GM21447 (cell line): Measurements from ENCODE around the gene MALT1.
"Not testable (repeated sequence)": the region's sequence is repeated elsewhere in the genome, so short reads cannot be mapped to it uniquely, and the experiment has no call there.

Source experiments
- ATAC-seq: cut with Tn5 transposase; IDR thresholded peaks from one replicate; pipeline ENCODE4 v1.9.1; 2021; ENCODE audit not compliant: unreplicated experiment

MALT1 gene

DNA sequence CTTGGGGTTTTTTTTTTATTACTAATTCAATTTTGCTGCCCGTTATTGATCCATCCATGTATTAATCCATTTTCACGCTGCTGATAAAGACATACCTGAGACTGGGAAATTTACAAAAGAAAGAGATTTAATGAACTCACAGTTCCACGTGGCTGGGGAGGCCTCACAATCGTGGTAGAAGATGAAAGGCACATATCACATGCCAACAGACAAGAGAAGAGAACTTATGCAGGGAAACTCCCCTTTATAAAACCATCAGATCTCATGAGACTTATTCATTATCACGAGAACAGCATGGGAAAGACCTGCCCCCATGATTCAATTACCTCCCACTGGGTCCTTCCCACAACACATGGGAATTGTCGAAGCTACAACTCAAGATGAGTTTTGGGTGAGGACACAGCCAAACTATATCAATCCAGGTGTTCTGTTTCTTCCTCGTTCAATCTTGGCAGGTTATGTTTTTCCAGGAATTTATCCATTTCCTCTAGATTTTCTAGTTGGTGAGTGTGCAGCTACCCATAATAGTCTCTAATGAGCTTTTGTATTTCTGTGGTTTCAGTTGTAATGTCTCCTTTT lies 18.0 kb upstream of the MALT1 start:
- not testable (repeated sequence) for ATAC-seq

DNA sequence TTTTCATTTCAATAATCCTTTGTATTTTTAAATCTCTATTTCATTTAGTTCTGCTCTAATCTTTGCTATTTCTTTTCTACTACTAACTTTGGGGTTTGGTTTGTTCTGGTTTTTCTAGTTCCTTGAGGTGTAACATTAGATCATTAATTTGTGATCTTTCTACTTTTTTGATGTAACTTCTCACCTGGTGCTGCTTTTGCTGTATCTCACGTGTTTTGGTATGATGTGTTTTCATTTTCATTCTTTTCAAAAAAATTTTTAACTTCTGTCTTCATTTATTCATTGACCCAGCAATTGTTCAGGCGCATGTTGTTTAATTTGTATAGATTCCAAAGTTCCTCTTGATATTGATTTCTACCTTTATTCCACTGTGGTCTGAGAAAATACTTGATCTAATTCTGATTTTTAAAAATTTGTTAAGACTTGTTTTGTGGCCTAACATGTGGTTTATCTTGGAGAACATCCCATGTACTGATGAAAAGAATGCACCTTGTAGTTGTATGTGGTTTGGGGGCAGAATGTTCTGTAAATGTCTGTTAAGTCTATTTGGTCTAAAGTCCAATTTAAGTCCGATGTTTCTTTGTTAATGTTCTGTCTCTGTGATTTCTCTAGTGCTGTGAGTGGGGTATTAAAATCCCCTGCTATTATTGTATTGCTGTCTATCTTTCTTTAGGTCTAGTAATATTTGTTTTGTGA lies 17.3 kb upstream of the MALT1 start:
- ATAC-seq: no peak

- no peak for ATAC-seq
Measured at GRCh38 chr18:58654896-58655614, 16.2 kb upstream of the MALT1 start.

GRCh38 chr18:58657081-58657480 lies 14.2 kb upstream of the MALT1 start:
- ATAC-seq: no peak

GRCh38 chr18:58657494-58657893 lies 13.8 kb upstream of the MALT1 start:
- no peak for ATAC-seq

DNA sequence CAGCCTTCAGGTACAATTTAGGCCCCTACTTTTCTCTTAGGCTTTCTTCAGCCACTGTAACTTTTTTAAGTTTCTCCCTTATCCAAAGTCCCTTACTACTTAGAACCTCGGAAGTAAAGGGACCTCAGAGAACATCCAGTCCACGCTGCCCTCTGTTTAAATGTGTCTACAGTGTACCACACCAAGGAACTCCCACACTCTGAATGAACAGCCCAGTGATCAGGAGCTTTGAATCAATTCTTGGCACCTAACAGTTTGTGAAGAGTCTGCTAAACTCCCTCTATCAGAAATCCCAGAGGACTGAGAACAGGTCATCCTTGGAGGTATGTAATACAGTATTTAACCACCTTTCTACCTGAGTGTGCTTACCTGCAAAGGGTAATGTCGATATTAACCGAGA lies 11.6 kb upstream of the MALT1 start:
- ATAC-seq: no peak

GRCh38 chr18:58660915-58661314 lies 10.3 kb upstream of the MALT1 start:
- no peak for ATAC-seq

DNA sequence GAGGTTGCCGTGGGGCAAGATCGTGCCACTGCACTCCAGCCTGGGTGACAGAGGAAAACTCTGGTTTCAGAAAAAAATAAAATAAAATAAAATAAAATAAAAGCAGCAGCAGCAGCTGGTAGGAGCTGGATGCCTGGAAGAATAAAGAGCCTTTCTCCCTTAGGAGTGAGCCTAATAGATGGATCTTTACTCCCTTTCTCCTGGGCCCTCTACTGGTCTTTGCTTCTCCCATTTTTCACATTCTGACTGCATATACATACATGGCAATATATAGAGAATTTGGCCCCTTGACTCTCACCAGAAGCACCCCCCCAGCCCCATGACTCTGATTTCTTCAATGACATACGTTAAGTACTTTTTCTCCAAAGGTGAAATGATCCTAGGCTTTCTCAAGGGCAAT lies 9.8 kb upstream of the MALT1 start:
- no peak for ATAC-seq

DNA sequence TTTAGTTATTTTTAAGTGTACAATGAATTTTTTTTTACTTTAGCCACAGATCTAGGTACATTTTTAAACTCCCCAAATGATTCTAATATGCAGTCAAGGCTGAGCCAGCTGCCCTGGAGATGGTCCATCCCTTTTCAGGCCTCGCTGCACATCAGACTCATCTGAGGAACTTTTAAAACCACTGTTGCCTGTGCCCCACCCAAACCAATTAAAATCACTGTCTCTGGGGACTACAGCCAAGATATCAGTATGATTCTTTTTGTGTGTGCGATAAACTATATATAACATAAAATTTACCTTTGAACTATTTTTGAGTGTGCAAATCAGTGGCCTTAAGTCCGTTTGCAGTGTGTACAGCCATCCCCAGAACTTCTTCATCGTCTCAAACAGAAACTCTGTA lies 9.1 kb upstream of the MALT1 start:
- ATAC-seq: no peak

DNA sequence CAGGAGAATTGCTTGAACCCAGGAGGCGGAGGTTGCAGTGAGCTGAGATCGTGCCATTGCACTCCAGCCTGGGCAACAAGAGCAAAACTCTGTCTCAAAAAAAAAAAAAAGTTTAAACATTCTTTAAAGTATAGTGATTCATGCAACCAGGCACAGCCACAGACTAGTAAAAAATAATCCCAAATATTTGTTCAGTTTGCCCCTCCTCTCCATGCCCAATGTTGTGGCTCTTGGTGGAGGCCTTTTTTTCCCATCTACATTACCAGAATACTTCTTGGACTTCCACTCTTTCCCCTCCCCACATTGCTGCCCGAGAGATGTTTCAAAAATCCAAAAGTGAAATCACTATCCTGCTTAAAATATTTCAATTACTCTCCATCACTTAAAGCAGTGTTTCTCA lies 5.1 kb upstream of the MALT1 start:
- no peak for ATAC-seq

- no peak for ATAC-seq
Measured at GRCh38 chr18:58668211-58668610, 3.1 kb upstream of the MALT1 start.

DNA sequence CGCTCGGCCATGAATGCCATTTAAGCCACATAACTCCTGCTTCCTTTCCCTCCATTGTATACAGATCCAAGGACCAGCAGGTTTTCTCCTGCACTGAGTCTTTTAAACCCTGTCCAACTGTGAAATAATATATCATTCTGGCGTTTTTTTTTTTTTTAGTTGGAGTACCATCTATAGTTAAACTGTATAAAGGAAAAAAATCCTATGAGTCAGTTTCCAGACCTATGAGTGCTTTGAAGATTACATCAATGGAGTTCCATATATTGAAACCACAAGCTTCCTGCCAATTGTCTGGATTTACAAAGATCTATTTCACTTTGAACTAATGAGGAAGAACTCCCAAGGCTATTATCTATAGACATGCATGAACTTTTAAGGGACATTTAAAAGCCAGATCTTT lies 2.4 kb upstream of the MALT1 start:
- no peak for ATAC-seq

DNA sequence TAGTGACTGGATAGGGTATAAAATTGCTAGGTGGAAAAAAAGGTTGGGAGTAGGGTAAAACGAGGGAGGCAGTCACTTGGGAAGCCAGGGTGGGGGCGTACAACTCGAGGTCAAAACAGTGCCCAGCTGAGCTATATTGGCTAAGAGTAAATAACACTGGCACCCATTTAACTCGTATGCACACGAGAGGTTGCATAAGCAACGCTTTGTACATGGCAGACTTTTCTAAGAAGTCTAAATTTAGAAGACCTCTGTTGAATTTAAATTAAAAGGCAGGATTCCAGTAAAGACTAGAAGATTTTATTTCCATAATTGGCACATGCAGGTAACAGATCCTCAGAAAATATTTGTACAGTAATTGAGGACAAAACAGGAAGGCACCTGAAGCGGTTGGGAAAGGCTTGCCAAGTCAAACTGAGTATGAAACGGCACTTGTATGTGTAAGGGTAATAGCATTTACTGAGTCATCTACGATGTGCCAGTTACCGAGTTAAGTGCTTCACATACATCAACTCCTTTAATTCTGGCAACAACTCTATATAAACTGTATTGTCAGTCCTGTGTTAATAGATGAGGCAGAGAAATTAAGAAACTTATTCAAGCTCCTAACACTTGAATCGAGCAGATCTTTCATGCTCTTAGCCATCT lies 1.4 kb upstream of the MALT1 start:
- no peak for ATAC-seq

GRCh38 chr18:58670404-58671110 lies 708 bp upstream of the MALT1 start:
- ATAC-seq: peak; percentile 2

GRCh38 chr18:58671632-58672564 lies 633 bp downstream of the MALT1 start:
- peak; percentile 20 for ATAC-seq

DNA sequence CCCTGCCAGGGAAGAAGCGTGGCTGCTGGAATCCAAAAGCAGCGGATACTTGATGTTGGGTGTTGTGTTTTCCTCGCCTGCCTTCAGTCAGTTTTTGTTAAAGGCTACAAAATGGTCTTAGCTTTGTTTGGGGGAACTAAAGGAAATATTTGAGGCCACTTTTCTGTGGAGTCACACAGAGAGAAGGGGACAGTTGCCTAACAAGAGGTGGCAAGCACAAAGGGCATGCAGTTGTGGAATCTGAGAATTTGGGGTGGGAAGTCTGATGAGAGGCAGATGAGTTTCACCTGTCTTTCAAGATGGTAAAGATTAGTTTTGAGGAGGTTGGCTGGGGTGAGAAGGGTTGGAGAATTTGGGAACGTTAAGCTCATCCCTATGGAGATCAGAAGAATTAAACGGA lies 2.9 kb downstream of the MALT1 start:
- ATAC-seq: no peak

DNA sequence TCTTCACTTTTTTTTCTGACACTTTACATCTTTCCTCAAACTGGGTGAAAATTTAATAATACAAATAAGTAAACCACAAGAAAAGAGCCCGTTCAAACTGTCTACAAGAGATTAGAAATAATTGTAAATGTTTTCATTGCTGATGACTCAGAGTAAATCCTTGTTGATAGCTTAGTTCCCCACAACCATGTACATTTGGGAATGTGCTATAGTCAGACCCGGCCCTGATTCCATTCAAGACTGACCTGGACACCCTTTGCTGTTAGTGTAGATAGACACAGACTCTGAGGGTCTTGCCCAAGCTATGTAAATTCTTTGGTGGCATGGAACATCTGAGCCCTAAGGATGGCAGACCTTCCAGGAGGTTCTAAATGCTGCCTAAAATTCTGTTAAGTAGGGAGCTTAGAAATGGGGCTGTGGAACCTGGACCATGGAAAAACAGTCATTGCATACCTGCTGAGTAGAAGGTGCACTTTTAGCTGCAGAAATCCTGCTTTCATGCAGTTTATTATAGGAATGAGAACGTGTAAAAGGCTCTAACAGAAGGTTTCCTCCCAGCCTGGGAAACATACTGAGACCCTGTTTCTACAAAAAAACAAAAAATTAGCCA lies 3.7 kb downstream of the MALT1 start:
- ATAC-seq: no peak

GRCh38 chr18:58676270-58676669 lies 5.0 kb downstream of the MALT1 start:
- no peak for ATAC-seq

GRCh38 chr18:58682429-58683069 lies 11.3 kb downstream of the MALT1 start:
- ATAC-seq: no peak
